GM15510 (cell line): ENCODE data around the gene GSTCD.

Experiments
- POLR2A ChIP-seq: IDR thresholded peaks from 3 replicates; pipeline ENCODE4 v1.6.1; 2011; ENCODE audit warnings: borderline replicate concordance; ENCODE audit not compliant: insufficient read length; ENCODE audit errors: extremely low read depth

The GSTCD gene

GRCh38 chr4:105780176-105780575 is 71.6 kb downstream of the GSTCD start:
- no peak for TF ChIP-seq POLR2A

- no peak for TF ChIP-seq POLR2A
Observed at GRCh38 chr4:105784761-105785160, 76.2 kb downstream of the GSTCD start.

- TF ChIP-seq POLR2A = no peak
Observed at GRCh38 chr4:105785792-105786191, 77.2 kb downstream of the GSTCD start.

GRCh38 chr4:105786748-105787147 is 78.2 kb downstream of the GSTCD start:
- no peak for TF ChIP-seq POLR2A

- TF ChIP-seq POLR2A = no peak
Observed at GRCh38 chr4:105797225-105797624, 88.6 kb downstream of the GSTCD start.

GRCh38 chr4:105805501-105806120 is 97.0 kb downstream of the GSTCD start:
- no peak for TF ChIP-seq POLR2A

- no peak for TF ChIP-seq POLR2A
Observed at GRCh38 chr4:105807496-105807895, 98.9 kb downstream of the GSTCD start.

GRCh38 chr4:105808030-105808749 is 99.6 kb downstream of the GSTCD start:
- no peak for TF ChIP-seq POLR2A

- TF ChIP-seq POLR2A = no peak
Observed at GRCh38 chr4:105808750-105809041, 100.1 kb downstream of the GSTCD start.

GRCh38 chr4:105815701-105816100 is 107.1 kb downstream of the GSTCD start:
- TF ChIP-seq POLR2A = no peak

GRCh38 chr4:105822061-105822460 is 113.5 kb downstream of the GSTCD start:
- no peak for TF ChIP-seq POLR2A

GRCh38 chr4:105828074-105828473 is 119.5 kb downstream of the GSTCD start:
- TF ChIP-seq POLR2A = no peak

- no peak for TF ChIP-seq POLR2A
Observed at GRCh38 chr4:105831189-105831588, 122.6 kb downstream of the GSTCD start.

GRCh38 chr4:105835177-105835576 is 126.6 kb downstream of the GSTCD start:
- TF ChIP-seq POLR2A = no peak

GRCh38 chr4:105836537-105836936 is 128.0 kb downstream of the GSTCD start:
- no peak for TF ChIP-seq POLR2A

- no peak for TF ChIP-seq POLR2A
Observed at GRCh38 chr4:105837037-105837436, 128.5 kb downstream of the GSTCD start.

GRCh38 chr4:105838082-105838481 is 129.5 kb downstream of the GSTCD start:
- no peak for TF ChIP-seq POLR2A

- no peak for TF ChIP-seq POLR2A
Observed at GRCh38 chr4:105840426-105841174, 132.0 kb downstream of the GSTCD start.
